Fibroblast of the aortic adventitia (primary cell): ENCODE results near the gene PFKFB4. TPM values are rescaled to one million over a fixed set of nuclear protein-coding genes. Genes with fewer than 3 reads are reported as not detected.

Source experiments
- DNase-seq: peaks from one replicate; pipeline ENCODE4 v3.0.0-alpha.2; 2010; ENCODE audit warnings: low read depth
- H3K4me3 ChIP-seq: 2 replicates; pipeline ENCODE4 v1.5.1; 2011; ENCODE audit warnings: low read depth, mild to moderate bottlenecking, control low read depth, low read length, moderate library complexity
- total RNA-seq: library from RNA; depleted of rRNA; stranded (reverse); fragments of >200 nt; gene quantifications from 2 replicates; pipeline ENCODE4 v1.2.3, GENCODE V29; 2012; ENCODE audit warnings: low replicate concordance
- TF ChIP-seq, protein P1 (sequence below): IDR thresholded peaks from 2 replicates; pipeline ENCODE4 v1.5.1; 2011; ENCODE audit warnings: mild to moderate bottlenecking, low read length, control low read depth, inconsistent platforms; ENCODE audit not compliant: insufficient read depth

Gene PFKFB4
- total RNA-seq, 1 donor, result 4.7 TPM

- TF ChIP-seq, protein P1, sequence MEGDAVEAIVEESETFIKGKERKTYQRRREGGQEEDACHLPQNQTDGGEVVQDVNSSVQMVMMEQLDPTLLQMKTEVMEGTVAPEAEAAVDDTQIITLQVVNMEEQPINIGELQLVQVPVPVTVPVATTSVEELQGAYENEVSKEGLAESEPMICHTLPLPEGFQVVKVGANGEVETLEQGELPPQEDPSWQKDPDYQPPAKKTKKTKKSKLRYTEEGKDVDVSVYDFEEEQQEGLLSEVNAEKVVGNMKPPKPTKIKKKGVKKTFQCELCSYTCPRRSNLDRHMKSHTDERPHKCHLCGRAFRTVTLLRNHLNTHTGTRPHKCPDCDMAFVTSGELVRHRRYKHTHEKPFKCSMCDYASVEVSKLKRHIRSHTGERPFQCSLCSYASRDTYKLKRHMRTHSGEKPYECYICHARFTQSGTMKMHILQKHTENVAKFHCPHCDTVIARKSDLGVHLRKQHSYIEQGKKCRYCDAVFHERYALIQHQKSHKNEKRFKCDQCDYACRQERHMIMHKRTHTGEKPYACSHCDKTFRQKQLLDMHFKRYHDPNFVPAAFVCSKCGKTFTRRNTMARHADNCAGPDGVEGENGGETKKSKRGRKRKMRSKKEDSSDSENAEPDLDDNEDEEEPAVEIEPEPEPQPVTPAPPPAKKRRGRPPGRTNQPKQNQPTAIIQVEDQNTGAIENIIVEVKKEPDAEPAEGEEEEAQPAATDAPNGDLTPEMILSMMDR, result no peak
- H3K4me3 ChIP-seq, result peak overlapping the region; percentile 61
- DNase-seq, result no peak
Observed at GRCh38 chr3:48594417-48595049, 37.9 kb upstream of the PFKFB4 start.

DNA sequence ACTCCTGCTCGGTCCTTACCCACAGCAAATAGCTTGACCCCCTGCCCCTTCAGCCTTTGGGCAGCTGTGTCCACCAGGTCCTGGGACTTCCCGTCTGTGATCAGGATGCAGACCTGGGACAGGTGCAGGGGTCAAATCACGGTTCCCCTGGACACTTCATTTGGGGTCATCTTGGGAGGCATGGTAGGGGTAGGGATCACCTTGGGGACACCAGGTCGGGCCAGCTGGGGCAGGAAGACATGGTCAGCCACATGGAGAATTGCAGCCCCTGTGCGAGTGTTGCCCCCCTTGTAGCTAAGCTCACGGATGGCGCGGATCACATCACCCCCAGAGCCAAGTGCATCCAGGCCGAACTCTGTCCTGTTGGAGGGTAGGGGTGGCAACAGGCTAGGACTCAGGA, 36.7 kb upstream of the PFKFB4 start:
- DNase-seq, result no peak
- H3K4me3 ChIP-seq, result no peak overlapping the region
- TF ChIP-seq, protein P1, result no peak

DNA sequence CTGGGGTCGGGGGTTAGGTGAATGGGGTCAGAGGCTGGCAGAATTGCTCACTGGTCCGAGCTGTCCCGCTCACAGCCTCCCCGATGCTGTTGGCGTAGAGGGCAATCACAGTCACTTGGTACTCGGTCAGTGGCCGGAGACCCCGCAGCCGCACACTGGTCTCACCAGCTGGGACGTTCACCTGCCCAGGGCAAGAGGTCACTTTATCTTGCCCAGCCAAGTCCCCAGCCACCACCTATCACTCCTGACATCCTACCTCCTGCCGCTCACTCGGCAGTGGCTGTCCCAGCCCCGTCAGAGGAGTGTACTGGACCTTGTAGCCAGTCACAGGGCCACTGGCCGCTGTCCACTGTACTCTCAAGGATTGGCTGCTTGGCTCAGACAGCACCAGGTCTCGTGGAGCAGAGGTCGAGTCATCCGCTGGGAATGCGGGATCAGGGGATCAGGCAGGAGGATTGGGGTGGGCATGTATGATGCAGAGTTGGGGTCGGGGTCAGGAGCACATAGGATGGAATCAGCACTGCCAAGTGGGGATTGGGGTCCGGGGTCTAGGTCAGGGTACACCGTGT, 36.0 kb upstream of the PFKFB4 start:
- TF ChIP-seq, protein P1, result no peak
- no peak overlapping the region for H3K4me3 ChIP-seq
- DNase-seq, result no peak

DNA sequence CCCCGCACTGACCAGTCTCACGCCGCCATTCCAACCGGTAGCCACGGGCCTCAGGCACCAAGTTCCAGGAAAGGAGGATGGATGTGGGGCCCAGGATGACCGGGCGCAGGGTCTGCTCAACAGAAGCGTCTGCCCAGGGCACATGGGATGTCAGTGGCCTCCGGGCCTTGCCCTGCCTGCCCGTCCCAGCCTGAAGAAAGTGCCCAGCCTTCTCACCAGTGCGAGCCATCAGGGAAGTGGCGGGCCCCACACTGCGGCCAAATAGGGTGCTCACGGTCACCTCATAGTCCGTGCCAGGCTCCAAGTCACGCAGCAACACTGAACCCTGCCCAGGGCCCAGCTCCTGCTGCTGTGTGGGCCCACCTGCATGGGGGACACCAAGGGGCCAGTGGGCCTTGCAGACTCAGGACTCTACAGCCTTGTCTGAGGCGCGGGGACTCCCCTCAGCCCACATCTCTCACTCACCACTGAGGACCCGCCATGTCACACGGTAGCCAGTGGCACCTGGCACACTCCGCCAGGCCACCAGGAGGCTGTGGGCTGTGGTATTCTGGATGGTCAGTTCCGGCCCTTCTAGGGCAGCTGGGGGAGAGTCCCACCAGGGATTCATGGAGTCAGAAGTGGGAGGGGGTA, 35.4 kb upstream of the PFKFB4 start:
- no peak for DNase-seq
- TF ChIP-seq, protein P1, result no peak
- H3K4me3 ChIP-seq, result no peak overlapping the region

DNA sequence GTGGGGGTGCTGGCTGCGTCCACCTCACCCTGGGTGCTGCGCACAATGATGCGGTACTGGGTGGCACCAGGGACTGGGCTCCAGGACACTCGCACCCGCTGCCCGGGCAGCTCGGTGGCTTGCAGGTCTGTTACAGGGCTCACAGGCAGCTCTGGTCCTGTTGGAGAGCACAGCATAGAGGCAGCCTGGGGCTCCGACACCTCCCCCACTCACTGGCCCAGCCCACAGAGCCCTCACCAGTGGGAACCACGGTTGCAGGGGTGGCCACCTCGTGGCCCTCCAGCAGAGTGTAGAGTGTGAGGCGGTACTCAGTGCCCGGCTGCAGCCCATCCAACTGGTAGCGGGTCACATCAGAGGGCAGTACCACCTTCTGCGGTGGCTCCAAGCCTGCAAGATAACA, 34.8 kb upstream of the PFKFB4 start:
- DNase-seq, result no peak
- TF ChIP-seq, protein P1, result no peak
- H3K4me3 ChIP-seq, result no peak overlapping the region

DNA sequence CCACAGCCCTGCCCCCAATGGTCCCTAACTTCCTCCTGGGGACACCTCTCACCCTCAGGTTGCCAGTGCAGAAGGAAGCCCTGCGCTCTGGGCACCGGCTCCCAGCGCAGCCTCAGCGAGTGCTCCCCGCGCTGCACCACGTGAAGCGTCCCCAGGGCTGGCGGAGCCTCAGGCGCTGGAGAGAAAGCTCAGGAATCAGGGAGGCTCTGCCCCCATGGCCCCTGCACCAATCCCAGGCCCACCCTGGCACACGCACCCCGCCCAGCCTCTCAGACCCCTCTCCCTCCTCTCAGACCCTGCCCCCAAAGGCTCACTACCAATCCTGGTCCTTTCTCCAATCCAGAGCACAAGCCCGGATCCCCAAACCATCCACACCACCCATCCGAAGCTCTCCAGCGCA, 31.6 kb upstream of the PFKFB4 start:
- TF ChIP-seq, protein P1, result no peak
- no peak for DNase-seq

More for the DNA sequence above, 31.6 kb upstream of the PFKFB4 start:
- no peak overlapping the region for H3K4me3 ChIP-seq
